Measurements from ENCODE around the gene AREL1. TPM values are rescaled to one million over a fixed set of nuclear protein-coding genes. Genes with fewer than 3 reads are reported as not detected.
A peak's percentile ranks its signal among the peaks of the same experiment; 100 is the strongest.

Gene AREL1
- total RNA-seq, 6 experiments from 2014 or later = 36.7 to 42.3 (median 40.6) TPM

DNA sequence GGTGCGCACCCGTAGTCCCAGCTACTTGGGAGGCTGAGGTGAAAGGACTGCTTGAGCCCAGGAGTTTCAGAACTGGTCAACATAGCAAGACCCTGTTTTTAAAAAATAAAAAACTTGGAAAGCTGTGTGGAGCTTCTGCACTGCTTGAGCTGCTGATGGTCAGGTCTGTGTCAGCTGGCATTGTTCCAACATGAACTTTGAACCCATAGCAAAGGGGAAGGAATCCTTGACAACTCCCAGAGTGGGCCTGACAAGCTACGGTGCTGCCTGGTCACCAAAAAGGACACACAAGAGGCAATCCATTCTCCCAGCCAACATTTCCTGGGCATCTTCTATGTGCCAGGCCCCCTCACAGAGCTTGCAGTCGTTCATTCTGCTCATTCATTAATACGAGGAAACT is 84.5 kb downstream of the AREL1 start:
- no peak overlapping the region for H3K27ac Mint-ChIP-seq
- TF ChIP-seq, protein P1, sequence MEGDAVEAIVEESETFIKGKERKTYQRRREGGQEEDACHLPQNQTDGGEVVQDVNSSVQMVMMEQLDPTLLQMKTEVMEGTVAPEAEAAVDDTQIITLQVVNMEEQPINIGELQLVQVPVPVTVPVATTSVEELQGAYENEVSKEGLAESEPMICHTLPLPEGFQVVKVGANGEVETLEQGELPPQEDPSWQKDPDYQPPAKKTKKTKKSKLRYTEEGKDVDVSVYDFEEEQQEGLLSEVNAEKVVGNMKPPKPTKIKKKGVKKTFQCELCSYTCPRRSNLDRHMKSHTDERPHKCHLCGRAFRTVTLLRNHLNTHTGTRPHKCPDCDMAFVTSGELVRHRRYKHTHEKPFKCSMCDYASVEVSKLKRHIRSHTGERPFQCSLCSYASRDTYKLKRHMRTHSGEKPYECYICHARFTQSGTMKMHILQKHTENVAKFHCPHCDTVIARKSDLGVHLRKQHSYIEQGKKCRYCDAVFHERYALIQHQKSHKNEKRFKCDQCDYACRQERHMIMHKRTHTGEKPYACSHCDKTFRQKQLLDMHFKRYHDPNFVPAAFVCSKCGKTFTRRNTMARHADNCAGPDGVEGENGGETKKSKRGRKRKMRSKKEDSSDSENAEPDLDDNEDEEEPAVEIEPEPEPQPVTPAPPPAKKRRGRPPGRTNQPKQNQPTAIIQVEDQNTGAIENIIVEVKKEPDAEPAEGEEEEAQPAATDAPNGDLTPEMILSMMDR (IDR thresholded peaks at IDR 0.05) = no peak
- no peak overlapping the region for H3K4me3 Mint-ChIP-seq
- no peaks in the 10 kb centered on the region for H3K36me3 Mint-ChIP-seq (ENCODE audit: low read depth)
- no peaks in the 10 kb centered on the region for H3K9me3 Mint-ChIP-seq
- no peak for DNase-seq
- peaks cover 2% of the 10 kb centered on the region for H3K27me3 Mint-ChIP-seq (ENCODE audit: insufficient read depth)
- peaks cover 23% of the 10 kb centered on the region for H3K4me1 Mint-ChIP-seq (ENCODE audit: low read depth)

DNA sequence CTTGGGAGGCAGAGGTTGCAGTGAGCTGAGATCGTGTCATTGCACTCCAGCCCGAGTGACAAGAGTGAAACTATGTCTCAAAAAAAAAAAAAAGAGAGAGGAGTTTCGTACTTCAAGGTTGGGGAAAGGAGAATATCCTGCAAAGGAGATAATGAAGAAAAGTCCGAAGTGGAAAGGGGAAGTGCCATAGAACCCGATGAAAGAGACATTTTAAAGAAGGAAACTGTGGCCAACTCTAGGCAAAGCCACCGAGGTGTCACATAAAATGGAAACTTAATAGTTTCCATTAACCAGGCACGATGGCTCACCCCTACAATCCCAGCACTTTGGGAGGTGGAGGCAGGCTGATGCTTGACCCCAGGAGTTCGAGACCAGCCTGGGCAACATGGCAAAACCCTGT is 85.8 kb downstream of the AREL1 start:
- Mint-ChIP-seq H3K4me3 (no peak overlapping the region), H3K4me1 (ENCODE audit: low read depth) (peaks cover 24% of the 10 kb centered on the region)
- TF ChIP-seq, protein P1 (IDR thresholded peaks at IDR 0.05) = no peak

DNA sequence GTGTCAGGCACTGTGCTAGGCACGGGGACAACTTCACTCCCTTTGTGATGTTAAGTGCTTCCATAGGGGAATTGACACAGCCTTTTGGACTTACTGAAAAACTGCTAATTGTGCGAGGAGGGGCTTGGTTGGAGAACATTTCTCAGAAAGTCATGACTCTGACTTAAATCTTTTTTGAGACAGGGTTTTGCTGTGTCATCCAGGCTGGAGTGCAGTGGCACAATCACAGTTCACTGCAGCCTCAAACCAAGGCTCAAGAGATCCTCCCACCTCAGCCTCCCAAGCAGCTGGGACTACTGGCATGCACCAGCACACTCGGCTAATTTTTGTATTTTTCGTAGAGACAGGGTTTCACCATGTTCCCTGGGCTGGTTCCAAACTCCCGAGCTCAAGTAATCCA is 90.6 kb downstream of the AREL1 start:
- Mint-ChIP-seq H3K9me3 (no peaks in the 10 kb centered on the region), H3K4me1 (ENCODE audit: low read depth) (peaks cover 56% of the 10 kb centered on the region), H3K36me3 (ENCODE audit: low read depth) (no peaks in the 10 kb centered on the region), H3K27ac (peak overlapping the region; percentile 97), H3K4me3 (no peak overlapping the region), H3K27me3 (ENCODE audit: insufficient read depth) (peaks cover 2% of the 10 kb centered on the region; the same call in 1 of the 2 replicates)
- TF ChIP-seq, protein P1 (IDR thresholded peaks at IDR 0.05) = no peak
- no peak for DNase-seq

More for the DNA sequence above, 85.8 kb downstream of the AREL1 start:
- H3K36me3 Mint-ChIP-seq (ENCODE audit: low read depth) = no peaks in the 10 kb centered on the region
- peaks cover 2% of the 10 kb centered on the region for H3K27me3 Mint-ChIP-seq (ENCODE audit: insufficient read depth)
- no peak overlapping the region for H3K27ac Mint-ChIP-seq
- no peaks in the 10 kb centered on the region for H3K9me3 Mint-ChIP-seq
- no peak for DNase-seq

DNA sequence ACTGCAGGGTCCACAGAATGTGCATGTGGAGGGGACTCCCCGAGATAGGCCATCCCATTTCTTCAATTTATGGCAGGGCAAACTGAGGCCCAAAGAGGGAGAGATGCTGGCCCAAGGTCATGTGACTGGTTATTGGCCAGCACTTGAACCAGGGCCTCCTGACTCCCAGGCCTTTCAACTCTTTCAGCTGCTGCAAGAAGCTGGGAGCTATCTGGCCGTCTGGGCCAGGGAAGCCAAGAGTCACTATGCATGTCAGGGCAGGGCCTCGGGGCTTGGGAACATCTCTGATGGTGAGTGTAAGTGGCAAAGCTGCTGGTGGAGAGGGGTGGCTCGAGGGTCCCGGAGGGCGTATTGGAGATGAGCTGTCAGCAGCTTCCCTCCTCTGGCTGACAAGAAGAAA is 91.3 kb downstream of the AREL1 start:
- TF ChIP-seq, protein P1 (IDR thresholded peaks at IDR 0.05) = no peak
- Mint-ChIP-seq H3K36me3 (ENCODE audit: low read depth) (no peaks in the 10 kb centered on the region), H3K4me3 (no peak overlapping the region), H3K27ac (peak overlapping the region; percentile 97), H3K9me3 (no peaks in the 10 kb centered on the region), H3K27me3 (ENCODE audit: insufficient read depth) (no peaks in the 10 kb centered on the region; the same call in 1 of the 2 replicates), H3K4me1 (ENCODE audit: low read depth) (peaks cover 63% of the 10 kb centered on the region)
- DNase-seq = no peak

DNA sequence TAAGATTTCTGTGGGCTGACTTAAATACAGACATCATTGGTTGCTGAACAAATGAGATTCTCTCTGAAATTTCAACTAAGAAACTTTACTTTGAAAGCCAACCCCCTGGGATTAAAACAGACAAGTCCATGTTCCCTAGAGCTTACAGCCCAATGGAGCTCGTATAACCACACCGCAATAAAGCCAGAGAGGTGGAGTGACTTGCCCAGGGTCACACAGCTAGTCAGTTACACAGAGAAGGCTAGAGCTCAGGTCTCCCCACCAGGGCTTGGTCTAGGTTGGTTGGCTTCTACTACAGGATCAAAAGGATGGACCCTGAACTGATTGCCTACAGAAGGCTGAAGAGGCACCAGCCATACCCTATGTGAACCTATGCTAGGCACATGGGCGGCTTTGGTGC is 92.0 kb downstream of the AREL1 start:
- Mint-ChIP-seq H3K27ac (peak overlapping the region; percentile 97), H3K9me3 (no peaks in the 10 kb centered on the region), H3K36me3 (ENCODE audit: low read depth) (no peaks in the 10 kb centered on the region), H3K4me1 (ENCODE audit: low read depth) (peaks cover 69% of the 10 kb centered on the region), H3K27me3 (ENCODE audit: insufficient read depth) (no peaks in the 10 kb centered on the region; the same call in 1 of the 2 replicates), H3K4me3 (peak overlapping the region; percentile 77; the same call in 1 of the 2 replicates)
- TF ChIP-seq, protein P1 (IDR thresholded peaks at IDR 0.05) = no peak
- no peak for DNase-seq

DNA sequence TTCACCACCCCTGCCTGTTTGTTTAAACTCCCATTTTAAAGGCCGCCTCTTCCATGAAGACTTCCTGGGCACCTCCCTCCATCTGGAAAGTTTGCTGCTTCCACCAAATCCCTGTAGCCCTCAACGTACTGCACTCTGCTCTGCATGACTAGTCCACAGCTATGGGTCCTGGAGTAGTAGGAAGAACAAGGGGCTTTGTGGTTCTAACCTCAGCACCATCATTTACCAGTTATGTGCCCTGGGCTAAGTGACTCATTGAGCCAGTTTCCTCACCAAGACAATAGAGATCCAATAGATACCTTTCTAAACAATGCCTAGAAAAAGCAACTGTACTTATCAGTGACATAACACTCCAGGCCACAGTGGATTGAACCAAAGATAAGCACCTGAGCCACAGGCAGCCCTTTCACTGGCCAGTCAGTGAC is 92.4 kb downstream of the AREL1 start:
- peak overlapping the region; percentile 97 for H3K27ac Mint-ChIP-seq
- no peaks in the 10 kb centered on the region; the same call in 1 of the 2 replicates for H3K27me3 Mint-ChIP-seq (ENCODE audit: insufficient read depth)
- H3K4me3 Mint-ChIP-seq = peak overlapping the region; percentile 77
- H3K9me3 Mint-ChIP-seq = no peaks in the 10 kb centered on the region
- TF ChIP-seq, protein P1 (IDR thresholded peaks at IDR 0.05) = no peak
- H3K4me1 Mint-ChIP-seq (ENCODE audit: low read depth) = peaks cover 73% of the 10 kb centered on the region
- H3K36me3 Mint-ChIP-seq (ENCODE audit: low read depth) = no peaks in the 10 kb centered on the region
- peak; percentile 98 for DNase-seq

Data from HFFc6 (cell line).